Thoracic aorta (tissue), 2 donors: Measurements from ENCODE around the gene ROBO1. TPM values are rescaled to one million over a fixed set of nuclear protein-coding genes. Genes with fewer than 3 reads are reported as not detected.

Experiments
- ATAC-seq: fragments of 150-250 bp; one replicate; pipeline ENCODE4 v1.8.0; 2017; ENCODE audit warnings: low read depth; ENCODE audit not compliant: insufficient number of reproducible peaks, low FRiP score
- DNase-seq: peaks from one replicate; pipeline ENCODE4 v3.0.0-alpha.2; 2020; ENCODE audit warnings: low spot score
- H3K27ac ChIP-seq, 2 donors: fragments of 200-600 bp; sonication (generic); 1 replicate in 1 of 2; 2 replicates in 1 of 2; pipeline ENCODE4 v1.5.1; 2016; ENCODE audit warnings: mild to moderate bottlenecking in 2 of 2, moderate library complexity in 2 of 2
- H3K27me3 ChIP-seq: fragments of 200-600 bp; sonication (generic); replicated peaks from 2 replicates; pipeline ENCODE4 v1.6.0; 2016; ENCODE audit warnings: mild to moderate bottlenecking; ENCODE audit not compliant: insufficient read depth
- H3K36me3 ChIP-seq: fragments of 200-600 bp; sonication (generic); one replicate; pipeline ENCODE4 v1.5.1; 2016
- H3K4me1 ChIP-seq, 2 donors: fragments of 200-600 bp; sonication (generic); 1 replicate in 1 of 2; 2 replicates in 1 of 2; pipeline versions ENCODE4 v1.5.1 to v1.6.0; 2016; ENCODE audit warnings: low read depth in 2 of 2, mild to moderate bottlenecking in 1 of 2; ENCODE audit not compliant: control insufficient read depth in 1 of 2
- H3K4me3 ChIP-seq: fragments of 200-600 bp; sonication (generic); 2 replicates; pipeline ENCODE4 v1.5.1; 2016; ENCODE audit warnings: mild to moderate bottlenecking
- H3K9me3 ChIP-seq: fragments of 200-600 bp; sonication (generic); 2 replicates; pipeline ENCODE4 v1.5.1; 2016
- total RNA-seq, 2 donors: library from RNA; depleted of rRNA; stranded (reverse); fragments of >200 nt; gene quantifications; one replicate each; pipeline versions ENCODE4 v1.1.0 to v1.2.3, GENCODE V29; 2016
- TF ChIP-seq, protein P1 (sequence below): fragments of 200-600 bp; sonication (generic); IDR thresholded peaks from one replicate; pipeline ENCODE4 v1.5.1; 2019; ENCODE audit warnings: antibody characterized with exemption

ROBO1 gene
- total RNA-seq, 2 donors from 2014 or later = 13.3 to 24.4 TPM

DNA sequence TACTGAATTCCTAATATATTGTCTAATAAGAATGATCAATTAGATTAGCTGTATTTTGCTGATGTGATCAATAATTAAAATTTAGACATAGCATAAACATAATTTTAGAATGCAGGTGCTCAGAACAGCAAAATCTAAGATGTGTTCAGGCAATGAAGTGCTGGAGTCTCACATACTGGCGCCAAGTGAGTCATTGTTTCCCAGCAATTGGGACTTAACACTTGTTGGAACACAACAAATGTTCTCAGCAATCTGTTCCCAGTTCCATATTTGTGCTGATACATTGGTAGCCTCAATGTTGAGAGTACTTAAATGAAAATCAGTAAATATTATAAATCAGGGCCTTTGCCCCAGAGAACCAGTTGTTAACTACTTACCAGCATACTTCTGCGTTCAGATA is 619.0 kb downstream of the ROBO1 start:
- no peak overlapping the region for H3K27ac ChIP-seq
- TF ChIP-seq, protein P1, sequence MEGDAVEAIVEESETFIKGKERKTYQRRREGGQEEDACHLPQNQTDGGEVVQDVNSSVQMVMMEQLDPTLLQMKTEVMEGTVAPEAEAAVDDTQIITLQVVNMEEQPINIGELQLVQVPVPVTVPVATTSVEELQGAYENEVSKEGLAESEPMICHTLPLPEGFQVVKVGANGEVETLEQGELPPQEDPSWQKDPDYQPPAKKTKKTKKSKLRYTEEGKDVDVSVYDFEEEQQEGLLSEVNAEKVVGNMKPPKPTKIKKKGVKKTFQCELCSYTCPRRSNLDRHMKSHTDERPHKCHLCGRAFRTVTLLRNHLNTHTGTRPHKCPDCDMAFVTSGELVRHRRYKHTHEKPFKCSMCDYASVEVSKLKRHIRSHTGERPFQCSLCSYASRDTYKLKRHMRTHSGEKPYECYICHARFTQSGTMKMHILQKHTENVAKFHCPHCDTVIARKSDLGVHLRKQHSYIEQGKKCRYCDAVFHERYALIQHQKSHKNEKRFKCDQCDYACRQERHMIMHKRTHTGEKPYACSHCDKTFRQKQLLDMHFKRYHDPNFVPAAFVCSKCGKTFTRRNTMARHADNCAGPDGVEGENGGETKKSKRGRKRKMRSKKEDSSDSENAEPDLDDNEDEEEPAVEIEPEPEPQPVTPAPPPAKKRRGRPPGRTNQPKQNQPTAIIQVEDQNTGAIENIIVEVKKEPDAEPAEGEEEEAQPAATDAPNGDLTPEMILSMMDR = no peak
- no peaks in the 10 kb centered on the region for H3K27me3 ChIP-seq
- no peaks in the 10 kb centered on the region for H3K4me1 ChIP-seq
- H3K36me3 ChIP-seq = no peaks in the 10 kb centered on the region
- ATAC-seq (no peak), DNase-seq (no peak)
- H3K4me3 ChIP-seq = no peak overlapping the region
- H3K9me3 ChIP-seq = no peaks in the 10 kb centered on the region

- Histone ChIP-seq H3K9me3 (no peaks in the 10 kb centered on the region), H3K4me3 (no peak overlapping the region), H3K27me3 (no peaks in the 10 kb centered on the region), H3K4me1 (no peaks in the 10 kb centered on the region), H3K27ac (no peak overlapping the region), H3K36me3 (no peaks in the 10 kb centered on the region)
- DNase-seq (no peak), ATAC-seq (no peak)
- TF ChIP-seq, protein P1 = no peak
Observed at GRCh38 chr3:79146024-79146423, 621.8 kb downstream of the ROBO1 start.

DNA sequence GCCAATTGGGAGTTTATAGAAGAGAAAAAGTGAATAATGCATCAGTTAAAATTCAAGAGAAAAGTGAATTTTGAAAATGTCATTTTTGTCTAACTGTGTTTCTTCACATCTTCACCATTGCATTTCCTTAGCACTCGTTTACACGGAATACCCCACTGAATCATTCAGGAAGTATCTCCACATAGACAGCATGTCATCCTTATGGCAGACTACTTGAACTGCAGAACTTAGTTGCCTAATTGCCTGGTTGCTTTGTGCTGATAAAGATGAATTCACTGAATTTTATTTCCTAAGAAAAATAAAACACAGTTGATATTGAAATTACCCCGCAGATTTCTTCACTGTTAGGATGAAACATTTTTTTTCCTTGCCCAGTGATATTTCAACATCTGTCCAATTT is 627.1 kb downstream of the ROBO1 start:
- DNase-seq (no peak), ATAC-seq (no peak)
- Histone ChIP-seq H3K4me3 (no peak overlapping the region), H3K27ac (no peak overlapping the region), H3K36me3 (no peaks in the 10 kb centered on the region), H3K4me1 (no peaks in the 10 kb centered on the region), H3K27me3 (no peaks in the 10 kb centered on the region), H3K9me3 (no peaks in the 10 kb centered on the region)
- TF ChIP-seq, protein P1 = no peak

DNA sequence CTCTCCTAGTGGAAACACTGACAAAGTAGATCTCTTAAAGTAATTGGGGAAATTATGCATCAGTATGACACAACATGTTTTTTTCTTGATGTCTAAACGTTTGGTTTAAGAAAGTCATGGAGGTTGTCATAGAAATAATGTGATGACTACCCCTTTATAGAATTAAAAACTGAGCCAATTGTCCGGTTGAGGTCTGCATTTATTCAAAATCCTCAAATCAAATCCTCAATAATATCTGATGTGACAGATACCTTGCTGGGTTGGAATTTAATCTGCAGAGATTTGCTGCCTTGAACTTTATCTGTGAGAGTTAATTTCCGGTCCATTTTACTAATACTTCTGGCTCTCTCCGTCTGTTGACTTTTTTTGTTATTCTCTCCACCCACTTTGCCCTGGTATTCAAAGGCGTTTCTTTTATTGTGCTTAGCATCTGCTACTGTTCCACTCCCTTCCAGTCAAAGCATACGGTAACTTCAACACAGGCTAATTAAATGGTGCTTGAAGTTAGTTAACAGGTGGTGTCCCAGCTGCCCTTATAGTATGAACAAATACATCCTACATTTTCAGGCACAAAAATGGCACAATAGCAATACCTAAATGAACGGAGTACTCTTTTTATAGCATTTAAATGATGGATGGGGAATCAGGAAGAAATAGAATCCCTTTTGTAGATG is 628.3 kb downstream of the ROBO1 start:
- TF ChIP-seq, protein P1 = no peak
- Histone ChIP-seq H3K36me3 (no peaks in the 10 kb centered on the region), H3K4me1 (no peaks in the 10 kb centered on the region), H3K27me3 (no peaks in the 10 kb centered on the region), H3K9me3 (no peaks in the 10 kb centered on the region), H3K27ac (no peak overlapping the region), H3K4me3 (no peak overlapping the region)
- ATAC-seq (no peak), DNase-seq (no peak)

- DNase-seq (no peak), ATAC-seq (no peak)
- H3K36me3 ChIP-seq = no peaks in the 10 kb centered on the region
- H3K27ac ChIP-seq = no peak overlapping the region
- TF ChIP-seq, protein P1 = no peak
- H3K4me1 ChIP-seq = no peaks in the 10 kb centered on the region
- no peaks in the 10 kb centered on the region for H3K9me3 ChIP-seq
- H3K27me3 ChIP-seq = no peaks in the 10 kb centered on the region
- H3K4me3 ChIP-seq = no peak overlapping the region
Observed at GRCh38 chr3:79125313-79125984, 642.3 kb downstream of the ROBO1 start.
